ENCODE measurements around the gene GFY.

Gene GFY

DNA sequence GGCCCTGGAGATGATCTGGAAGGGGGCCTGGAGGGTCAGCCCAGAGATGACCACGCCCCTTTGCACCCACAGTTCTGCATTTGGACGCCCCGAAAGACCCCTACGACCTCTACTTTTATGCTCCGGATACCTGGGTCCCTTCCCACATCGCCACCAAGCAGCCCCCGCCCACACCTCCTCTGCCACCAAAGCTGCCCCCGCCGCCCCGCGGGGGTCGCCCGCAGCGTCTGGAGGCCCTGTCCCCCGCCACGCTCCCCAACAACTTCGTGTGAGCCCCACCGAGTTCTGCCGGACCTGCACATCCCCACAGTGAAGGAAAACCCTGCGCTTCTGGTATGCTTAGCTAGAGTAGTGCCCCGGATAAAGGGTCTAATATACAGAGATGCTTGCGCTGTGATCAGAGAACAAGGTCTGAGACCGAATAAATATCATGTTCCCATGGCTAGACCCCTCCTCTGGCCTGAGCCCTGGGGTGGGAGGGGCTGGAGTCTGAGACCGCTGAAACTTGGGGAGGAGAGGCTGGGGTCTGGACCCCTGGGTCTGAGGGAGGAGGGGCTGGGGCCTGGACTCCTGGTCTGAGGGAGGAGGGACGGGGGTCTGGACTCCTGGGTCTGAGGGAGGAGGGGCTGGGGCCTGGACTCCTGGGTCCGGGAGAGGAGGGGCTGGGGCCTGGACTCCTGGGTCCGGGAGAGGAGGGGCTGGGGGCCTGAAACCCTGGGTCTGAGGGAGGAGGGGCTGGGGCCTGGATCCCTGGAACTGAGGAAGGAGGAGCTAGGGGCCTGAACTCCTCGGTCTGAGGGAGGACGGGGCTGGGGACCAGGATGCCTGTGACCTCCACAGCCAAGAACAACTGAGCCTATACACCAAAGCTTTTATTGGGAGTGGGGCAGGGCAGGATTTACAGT, 3.6 kb downstream of the GFY start:
- no peak for DNase-seq

DNA sequence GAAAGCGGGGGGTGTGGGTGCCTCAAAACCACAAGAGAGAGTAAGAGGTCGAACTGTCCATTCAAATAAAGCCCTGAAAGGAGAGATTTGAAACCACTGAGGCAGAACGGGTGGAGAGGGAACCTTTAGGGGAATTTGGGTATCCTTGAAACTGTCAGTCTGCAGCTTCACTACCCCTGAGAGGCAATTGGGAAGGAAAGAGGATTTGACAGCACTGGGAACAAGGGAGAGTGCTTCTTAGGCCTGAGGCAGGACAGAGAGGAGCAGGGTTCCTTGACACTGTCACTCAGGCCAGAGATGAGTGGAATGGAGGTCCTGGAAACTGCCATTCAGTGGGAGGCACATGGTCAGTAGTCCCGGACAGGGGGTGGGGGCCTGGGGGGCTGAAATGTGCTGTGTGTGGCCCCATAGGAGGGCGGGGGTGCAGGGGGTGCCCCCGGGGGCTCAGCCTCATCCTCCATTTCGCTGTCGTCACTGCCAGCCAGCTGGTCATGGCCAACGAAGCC, 5.0 kb downstream of the GFY start:
- DNase-seq, result no peak

DNA sequence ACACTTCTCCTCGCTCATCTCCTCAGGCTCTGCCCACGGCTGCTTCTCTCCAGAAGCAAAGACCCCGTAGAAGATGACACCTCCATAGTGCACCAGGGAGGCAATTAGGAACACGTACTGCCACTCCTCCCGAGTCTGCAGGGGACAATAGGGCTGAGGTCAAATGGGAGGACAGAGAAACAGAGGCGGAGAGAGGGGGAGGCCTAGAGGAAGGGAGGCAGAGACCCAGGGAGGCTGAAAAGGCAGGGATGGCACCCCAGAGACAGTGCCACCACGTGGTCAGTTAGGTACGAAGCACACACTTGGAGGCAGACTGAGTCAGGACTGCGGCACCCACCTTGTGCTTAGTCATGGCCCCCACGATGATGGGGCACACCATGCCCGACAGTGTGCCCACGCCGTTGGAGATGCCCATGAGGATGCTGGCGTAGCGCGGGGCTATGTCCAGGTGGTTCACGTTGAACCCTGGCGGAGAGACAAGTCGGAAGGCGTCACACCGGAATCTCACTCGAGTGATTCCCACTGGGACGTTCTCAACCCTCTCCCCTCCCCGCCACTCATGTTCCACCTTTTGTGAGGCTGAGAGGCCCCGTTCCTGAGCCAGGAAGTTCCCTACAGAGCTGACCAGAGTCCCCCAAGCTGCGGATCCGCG, 5.6 kb downstream of the GFY start:
- peak; percentile 36 for DNase-seq

DNA sequence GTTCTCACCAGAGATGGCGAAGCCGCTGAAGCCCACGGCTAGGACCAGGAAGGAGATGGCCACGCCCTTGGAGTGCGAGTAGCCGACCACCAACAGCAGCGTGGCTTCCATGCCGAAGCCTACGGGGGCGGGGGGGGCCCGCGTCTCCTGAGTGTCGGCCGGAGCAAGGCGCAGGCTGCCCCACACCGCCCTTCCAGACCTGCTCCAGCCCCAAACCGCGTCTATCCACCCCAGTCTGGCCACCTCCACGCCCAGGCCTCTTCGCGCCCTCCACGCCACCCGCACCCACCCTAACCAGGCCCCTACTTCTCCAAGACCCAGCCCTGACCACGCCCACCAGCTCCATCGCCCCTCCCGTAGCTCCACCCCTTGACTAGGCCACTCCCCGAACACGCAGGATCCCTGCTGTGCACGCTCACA, 6.2 kb downstream of the GFY start:
- peak; percentile 35 for DNase-seq

DNA sequence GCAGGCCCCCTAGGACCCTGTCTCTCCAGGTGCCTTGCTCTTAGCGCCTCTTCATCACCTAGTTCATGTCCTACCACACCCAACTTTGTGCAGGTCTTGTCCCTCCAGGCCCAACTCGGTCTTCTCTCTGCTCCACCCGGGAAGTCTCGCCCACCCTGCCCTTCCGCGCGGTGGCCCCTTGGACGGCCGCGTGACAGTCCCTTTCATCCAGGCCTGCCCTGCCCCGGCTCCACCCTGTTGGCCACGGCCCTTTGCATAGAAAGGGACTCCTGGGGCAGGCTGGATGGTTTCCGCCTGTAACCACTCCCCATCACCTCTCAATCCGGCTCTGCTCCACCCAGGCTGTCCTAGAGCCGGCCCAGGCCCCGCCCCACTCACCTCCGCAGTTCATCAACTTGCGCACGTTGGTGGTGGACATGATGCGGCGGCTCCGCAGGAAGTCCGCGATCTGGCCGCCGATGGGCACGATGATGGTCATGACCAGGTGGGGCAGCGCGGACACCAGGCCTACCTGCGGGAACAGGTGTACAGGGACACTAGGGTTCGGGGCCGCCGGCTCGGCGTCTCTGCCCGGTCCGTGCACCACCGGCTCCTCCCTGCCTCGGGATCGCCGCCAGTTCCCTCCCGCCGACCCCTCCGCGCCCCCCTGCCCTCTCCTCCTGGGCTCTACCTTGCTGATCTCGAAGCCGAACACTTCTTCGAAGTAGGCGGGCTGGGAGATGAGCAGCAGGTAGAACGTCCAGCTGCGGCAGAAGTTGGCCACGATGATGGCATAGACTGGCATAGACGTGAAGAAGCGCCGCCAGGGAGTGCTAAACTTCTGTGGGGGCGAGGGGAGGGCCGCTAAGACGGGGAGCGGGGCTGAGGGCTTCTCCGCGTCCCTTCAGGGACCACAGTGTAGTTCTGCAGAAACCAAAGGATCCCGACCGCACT, 7.2 kb downstream of the GFY start:
- peak; percentile 48 for DNase-seq

DNA sequence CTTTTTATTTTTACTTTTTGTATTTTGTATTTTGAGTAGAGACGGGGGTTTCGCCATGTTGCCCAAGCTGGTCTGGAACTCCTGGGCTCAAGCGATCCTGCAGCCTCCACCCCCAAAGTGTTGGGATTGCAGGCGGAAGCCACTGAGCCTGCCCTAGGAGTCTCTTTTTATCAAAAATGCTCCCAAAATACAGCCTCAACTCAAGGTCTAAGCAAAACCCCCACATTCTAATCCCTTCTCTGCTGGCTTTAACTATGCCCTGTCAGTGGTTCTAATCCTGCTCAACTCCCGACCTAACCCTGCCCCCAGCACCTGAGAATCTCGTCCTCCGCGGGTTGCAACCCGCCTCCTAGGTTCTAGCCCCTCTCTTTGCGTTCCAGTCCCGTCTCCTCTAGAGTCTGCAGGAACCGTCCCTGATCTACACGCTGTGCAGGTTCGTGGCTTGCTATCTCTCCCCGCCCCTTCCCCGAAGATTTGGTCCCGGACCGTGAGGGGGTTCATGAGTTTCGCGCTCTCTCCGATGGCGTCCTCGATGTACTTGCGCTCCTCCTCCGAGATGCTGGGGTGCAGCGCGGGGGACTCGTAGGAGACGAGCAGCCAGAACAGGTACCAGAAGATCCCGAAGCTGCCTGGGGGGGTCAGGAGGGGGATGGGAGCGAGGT, 8.2 kb downstream of the GFY start:
- no peak for DNase-seq

DNA sequence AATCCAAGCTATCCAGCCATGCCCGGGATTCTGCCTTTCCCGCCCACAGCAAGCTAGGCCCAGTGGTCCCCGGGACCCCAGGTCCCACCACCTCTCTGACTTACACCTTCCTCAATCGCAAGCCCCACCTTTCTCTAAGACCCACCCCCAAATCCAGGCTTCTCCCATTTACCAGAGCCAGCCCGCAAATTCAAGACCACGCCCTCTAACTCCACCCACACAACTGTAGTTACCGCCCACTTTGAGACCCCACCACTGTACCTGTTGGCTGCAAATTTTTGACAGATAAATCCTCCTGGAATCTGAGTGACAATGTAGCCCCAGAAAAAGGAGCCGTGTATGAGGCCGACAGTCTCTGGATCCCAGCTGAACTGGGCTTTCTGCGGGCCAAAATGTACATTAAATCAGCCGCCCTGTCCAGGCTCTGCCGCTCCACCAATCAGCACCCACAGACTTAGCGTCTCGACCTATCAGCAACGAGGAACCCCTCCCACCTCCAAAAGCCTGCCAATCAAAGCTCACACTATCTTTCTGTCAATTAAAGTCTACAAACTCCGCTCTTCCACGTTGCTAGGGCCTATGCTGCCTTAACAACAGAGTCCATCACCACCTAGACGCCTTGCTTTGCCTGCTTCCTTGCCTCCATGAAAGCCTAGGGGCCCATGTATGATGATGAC, 9.9 kb downstream of the GFY start:
- DNase-seq, result no peak

DNA sequence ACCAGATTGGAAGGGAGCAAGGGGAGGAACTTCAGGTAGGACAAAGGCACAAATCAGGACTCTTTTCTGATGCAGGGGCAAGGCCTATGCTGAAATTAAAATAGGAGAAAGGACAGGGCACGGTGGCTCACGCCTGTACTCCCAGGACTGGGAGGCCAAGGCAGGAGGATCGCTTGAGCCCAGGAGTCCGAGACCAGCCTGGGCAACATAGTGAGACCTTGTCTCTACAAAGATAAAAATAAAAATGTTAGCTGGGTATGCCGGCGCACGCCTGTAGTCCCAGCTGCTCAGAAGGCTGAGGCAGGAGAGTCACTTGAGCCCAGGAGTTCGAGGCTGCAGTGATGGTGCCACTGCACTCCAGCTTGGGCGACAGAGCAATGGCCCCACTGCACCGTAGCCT, 10.5 kb downstream of the GFY start:
- no peak for DNase-seq

DNA sequence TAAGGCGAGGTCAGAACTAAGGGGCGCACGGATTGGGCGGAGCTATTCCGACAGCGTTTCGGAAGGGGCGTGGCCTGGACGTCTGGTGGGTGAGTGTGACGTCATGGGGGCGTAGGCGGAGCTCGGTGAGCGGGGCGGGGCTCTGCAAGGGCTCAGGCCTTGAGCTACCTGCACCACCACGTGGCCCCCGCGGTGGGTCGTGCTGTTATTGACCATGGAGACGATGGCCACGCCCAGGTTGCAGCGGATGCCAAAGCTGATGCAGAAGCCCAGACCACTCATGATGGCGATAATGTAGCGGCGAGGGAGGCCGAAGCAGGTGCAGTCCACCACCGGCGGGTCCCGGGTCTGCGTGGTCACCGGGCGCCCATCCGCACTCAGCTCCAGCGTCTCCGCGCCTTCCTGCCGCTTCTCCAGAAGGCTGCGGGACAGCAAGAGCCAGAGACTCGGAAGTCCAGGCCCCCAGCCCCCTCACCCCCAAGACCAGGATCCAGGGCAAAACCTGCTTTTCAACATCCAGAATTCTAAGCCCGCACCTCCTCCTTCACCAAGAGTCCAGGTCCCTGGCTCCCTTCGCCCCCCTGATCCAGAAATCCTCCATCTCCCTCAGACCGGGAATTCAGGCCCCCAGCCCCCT, 11.3 kb downstream of the GFY start:
- peak; percentile 57 for DNase-seq

DNA sequence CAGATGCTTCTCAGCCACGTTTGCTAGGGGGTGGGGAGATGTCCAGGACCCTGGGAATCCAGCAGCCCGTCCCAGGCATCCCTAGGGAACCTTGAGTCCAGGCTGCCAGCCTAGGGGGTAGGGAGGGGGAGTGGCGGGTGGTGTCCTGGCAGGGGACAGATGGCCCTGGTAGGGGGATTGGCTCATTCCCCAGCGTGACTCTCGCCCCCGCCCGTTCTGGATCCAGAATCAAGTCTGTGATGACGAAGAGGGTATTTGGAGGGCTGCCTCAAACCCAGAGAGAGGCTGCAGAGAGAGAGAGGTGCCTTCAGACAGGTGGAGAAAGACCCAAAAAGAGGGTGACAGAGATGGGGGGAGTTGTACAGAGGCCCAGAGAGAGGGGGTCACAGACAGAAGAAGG, 12.0 kb downstream of the GFY start:
- no peak for DNase-seq

DNA sequence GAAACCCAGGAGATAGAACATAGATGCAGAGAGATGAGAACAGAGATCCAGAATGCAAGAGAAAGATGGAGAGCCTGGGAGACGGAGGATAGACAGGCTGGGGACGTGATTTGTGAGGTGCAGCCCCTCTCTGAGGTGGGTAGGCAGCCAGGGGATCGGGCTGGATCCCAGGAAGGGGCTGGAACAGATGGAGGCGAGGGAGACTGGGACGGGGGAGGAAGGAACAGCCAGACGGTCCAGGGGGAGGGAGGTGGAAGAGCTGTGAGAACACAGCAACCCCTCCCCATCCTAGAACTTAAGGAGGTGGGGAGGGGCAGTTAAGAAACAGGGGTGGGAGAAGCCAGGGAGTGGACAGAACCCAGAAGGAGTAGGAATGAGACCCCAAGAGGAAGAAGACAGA, 13.1 kb downstream of the GFY start:
- no peak for DNase-seq

DNA sequence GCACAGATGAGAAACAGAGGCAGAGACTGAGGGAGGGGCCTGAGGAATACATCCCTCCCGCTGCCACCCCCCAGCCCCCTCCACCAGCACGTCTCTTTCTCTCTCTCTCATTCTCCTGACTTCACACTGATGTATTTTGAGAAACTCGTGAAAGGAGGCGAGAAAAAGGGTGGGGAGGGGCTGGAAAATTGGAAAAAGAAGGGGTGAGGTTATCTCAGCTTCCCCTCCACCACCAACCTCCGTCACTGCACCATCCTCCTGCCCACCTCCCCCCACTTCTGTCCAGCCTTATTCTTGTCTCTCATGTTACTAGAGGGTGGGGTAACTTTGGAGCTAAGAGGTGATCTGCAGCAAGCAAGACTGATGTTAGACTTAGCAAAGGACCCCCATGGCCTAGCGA, 14.6 kb downstream of the GFY start:
- no peak for DNase-seq

DNA sequence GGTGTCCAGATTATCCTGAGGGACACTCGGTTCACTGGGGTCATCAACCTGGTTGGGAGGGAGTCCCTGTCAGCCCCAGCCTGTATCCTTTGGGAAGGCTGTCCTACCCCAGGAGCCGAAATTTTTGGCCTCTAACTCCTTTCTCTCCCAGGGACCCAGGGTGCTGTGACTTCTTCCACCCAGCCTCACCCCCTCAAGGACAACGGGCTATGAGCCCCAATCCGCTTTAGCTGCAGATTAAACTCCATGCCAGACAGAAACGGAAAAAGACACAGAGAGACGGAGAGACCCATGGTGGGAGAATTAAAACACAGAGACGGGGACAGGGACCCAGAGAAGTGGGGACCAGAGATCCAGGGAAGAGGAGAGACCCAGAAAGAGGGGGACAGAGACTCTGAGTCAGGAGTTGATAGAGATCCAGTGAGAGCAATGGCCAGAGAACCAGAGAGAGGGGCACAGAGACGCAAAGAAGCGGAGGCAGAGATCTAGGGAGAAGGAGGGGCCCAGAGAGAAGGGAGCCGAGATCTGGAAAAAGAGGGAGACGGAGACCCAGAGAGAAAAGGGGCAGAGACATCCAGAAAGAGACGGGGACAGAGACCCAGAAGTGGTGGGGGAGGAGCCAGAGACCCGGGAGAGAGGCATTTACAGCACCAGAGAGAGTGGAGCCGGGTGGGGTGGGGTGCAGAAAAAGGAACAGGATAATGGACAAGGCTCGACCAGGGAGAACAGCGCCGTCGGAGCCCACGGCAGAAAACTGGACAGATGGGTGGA, 15.4 kb downstream of the GFY start:
- DNase-seq, result no peak

DNA sequence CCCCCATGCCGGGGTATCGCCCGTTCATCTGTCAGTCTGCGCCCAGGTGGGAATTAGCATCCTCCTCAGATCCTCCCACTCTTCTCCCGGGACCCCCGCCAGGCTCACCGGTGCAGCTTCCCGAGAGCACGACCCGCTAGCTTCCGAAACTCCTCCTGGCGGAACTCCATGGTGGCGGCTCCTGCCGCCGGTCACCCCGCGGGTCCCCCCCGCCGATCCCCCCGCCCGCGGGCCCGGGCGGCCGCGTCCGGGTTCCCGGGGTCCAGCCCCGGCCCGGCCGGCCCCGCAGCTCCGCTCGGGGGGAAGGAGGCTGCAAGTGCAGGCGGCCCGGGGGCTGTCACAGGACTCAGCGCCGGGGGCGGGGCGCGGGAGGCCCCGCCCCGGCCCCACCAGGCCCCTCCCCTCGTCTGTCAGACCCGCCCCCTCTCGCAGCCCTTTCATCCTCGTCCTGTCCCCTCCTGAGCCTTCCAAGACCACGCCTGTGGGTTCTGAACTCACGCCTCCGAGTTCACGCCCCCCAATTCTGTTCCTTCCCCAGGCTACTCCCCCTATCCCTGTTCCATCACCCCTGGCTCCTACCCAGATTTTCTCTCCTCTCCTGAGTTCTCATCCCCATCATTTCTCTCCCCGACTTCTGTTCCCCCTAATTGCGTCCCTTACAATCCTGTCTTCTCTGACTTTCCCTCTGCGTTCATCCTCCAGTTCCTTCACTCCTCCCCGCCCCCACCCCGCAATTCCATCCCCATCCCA, 16.2 kb downstream of the GFY start, which contains the start of gene SLC17A7:
SLC17A7 (minus strand) TSS at position 318 of the 750 bp plus-strand sequence; CDS start at position 170, 148 bp downstream.
- peak; percentile 54 for DNase-seq

DNA sequence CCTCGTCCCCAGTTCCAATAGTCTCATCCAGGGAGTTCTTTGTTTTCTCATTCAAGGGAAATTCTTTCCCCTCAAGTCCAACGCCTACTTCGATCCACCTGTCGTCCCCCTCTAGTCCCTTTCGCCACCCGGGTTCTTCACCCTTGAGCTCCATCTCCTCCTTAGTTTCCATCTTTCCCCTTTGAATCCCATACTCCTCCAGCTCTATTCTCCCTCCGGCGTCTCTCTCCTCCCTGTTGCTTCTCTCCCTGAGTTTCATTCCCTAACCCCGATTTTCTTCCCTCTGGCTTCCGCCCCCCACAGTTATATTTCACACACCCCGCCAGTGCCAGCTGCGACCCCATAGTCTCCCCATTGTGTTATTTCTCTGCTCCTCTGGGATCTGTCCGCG, 16.8 kb downstream of the GFY start:
- no peak for DNase-seq

DNA sequence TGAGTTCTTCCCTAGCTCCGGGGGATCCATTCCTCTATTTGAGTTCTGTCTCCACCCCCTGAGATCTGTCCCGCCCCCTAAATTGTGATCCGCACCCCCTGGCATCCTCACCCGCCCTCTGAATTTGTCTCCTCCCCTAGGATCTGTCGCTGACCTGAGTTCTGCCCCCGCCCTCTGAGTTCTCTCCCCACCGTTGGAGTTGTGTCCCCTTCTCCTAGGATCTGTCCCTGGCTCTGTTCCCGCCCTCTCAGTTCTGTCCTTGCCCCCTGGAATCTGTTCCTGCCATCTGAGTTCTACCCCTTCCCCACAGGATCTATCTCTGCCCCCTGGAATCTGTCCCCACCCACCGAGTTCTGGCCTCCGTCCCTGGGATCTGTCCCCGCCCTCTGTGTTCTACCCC, 17.2 kb downstream of the GFY start:
- DNase-seq, result peak; percentile 25

DNA sequence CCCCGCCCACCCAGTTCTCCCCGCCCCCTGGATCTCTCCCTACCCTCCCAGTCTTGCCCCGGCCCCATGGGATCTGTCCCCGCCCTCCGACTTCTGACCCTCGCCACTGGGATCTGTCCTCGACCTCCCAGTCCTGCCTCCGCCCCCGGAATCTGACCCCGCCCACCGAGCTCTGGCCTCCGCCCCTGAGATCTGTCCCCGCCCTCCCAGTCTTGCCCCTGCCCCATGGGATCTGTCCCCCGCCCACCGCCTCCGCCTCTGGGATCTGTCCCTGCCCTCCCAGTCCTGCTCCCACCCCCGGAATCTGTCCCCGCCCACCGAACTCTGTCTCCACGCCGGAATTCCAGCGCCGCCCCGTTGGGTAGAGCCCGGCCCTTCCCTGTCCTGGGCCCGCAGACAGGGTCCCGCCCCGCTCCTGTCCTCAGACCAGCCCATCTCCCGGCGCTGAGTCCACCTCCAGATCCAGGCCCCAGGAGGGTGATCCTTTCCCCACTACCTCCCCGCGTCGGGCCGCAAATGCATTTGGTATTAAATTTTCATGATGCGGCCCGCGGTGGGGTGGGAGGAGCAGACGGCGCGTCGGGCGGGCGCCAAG, 17.7 kb downstream of the GFY start:
- DNase-seq, result peak; percentile 72

DNA sequence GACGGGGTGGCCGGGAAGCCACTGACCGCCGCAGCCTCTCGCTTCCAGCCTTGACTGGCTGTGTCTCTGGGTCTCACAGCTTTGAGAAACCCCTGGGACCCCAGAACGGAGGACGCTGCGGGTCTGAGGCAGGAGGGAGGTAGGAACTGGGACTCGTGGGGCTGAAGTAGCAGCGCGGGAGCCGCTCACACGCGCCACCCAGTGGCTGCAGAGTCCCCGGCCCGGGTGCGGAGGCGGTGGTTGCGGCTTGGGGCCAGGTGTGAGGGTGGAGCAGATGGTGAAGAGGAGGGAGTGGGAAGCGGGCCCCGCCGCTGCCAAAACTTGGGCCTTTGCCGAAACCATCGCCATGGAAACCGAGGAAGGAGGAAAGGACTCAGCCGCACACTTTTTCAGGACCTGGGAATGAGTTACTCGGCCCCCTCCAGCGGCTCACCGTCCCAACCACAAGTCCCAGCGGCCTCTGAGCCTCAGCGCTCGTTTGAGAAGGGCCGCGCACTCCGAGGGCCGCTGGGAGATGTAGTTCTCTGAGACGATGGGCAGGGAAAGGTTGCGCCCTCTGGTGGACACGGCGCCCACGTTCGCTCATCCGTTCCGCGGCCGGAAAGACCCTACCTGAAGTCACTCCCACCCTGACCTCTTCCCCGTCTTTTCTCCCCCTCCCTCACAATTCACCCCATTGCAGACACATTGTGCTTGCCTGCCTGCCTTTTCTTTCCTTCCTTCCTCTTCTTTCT, 18.3 kb downstream of the GFY start:
- peak; percentile 95 for DNase-seq

All from CD4-positive, alpha-beta T cell treated with Interleukin-17A for 4 hours (primary cell).